Body of pancreas (tissue), 4 donors: Measurements from ENCODE around the gene USP53. TPM values are rescaled to one million over a fixed set of nuclear protein-coding genes. Genes with fewer than 3 reads are reported as not detected.

ENCODE experiments used
- ATAC-seq: fragments of 150-250 bp; one replicate; pipeline ENCODE4 v1.9.1; 2016
- DNase-seq, 4 donors: peaks; one replicate each; pipeline ENCODE4 v3.0.0-alpha.2; 2019
- H3K27ac ChIP-seq, 4 donors: fragments of 200-600 bp; sonication (generic); 1 replicate in 3 of 4; 2 replicates in 1 of 4; pipeline versions ENCODE4 v1.5.1 to v1.6.1; 2016 to 2019; ENCODE audit warnings: mild to moderate bottlenecking in 1 of 4, mixed read lengths in 1 of 4, moderate library complexity in 1 of 4
- H3K27me3 ChIP-seq, 2 donors: fragments of 200-600 bp; sonication (generic); one replicate each; pipeline ENCODE4 v1.6.0; 2016; ENCODE audit warnings: mild to moderate bottlenecking in 1 of 2
- H3K36me3 ChIP-seq, 2 donors: fragments of 200-600 bp; sonication (generic); replicated peaks in 1 of 2; 2 replicates each; pipeline ENCODE4 v1.5.1; 2016; ENCODE audit warnings: low read depth in 2 of 2; ENCODE audit not compliant: insufficient read depth in 1 of 2
- H3K4me1 ChIP-seq: fragments of 200-600 bp; sonication (generic); one replicate; pipeline ENCODE4 v1.6.0; 2016
- H3K4me3 ChIP-seq, 2 donors: fragments of 200-600 bp; sonication (generic); 1 replicate in 1 of 2; 2 replicates in 1 of 2; pipeline ENCODE4 v1.5.1; 2016 to 2019
- H3K9me3 ChIP-seq, 3 donors: fragments of 200-600 bp; sonication (generic); 1 replicate in 2 of 3; 2 replicates in 1 of 3; pipeline ENCODE4 v1.5.1; 2016
- POLR2A ChIP-seq, 3 donors: fragments of 450-650 bp; IDR thresholded peaks; one replicate each; pipeline ENCODE4 v1.6.1; 2016; ENCODE audit warnings: antibody characterized with exemption in 3 of 3, mild to moderate bottlenecking in 2 of 3
- WGBS, 2 donors: methylation state at CpG; one replicate each; pipeline ENCODE4 v1.1.5; 2017; 5-methylcytosine and 5-hydroxymethylcytosine counted together
- intact Hi-C: fragments of 100-400 bp; cut with DNase I; formaldehyde crosslinking; loops from one replicate; pipeline ENCODE4 v1.15.1; 2023
- total RNA-seq, 2 donors: library from RNA; depleted of rRNA; stranded (reverse); fragments of >200 nt; gene quantifications; one replicate each; pipeline ENCODE4 v1.1.0, GENCODE V29; 2016
- TF ChIP-seq, protein P1 (sequence below), 7 experiments: fragments of 450-650 bp in 4 of 7; fragments of 200-600 bp in 3 of 7; sonication (generic) in 3 of 7; IDR thresholded peaks; one replicate each; pipeline ENCODE4 v1.5.1; 2016 to 2019; ENCODE audit warnings: antibody characterized with exemption in 7 of 7

Gene USP53
- total RNA-seq, 2 donors from 2014 or later, result 47.5 to 77.6 TPM

- Histone ChIP-seq H3K36me3 (peaks cover 0 to 8% of the 10 kb centered on the region in 2 donors), H3K27ac (no peak overlapping the region), H3K4me3 (no peak overlapping the region), H3K27me3 (no peaks in the 10 kb centered on the region), H3K4me1 (peaks cover 18% of the 10 kb centered on the region), H3K9me3 (no peaks in the 10 kb centered on the region)
- ATAC-seq, result no peak
- intact Hi-C loops, result no loop called here
- DNase-seq, result no peak
- TF ChIP-seq POLR2A (IDR thresholded peaks at IDR 0.05), result no peak
- TF ChIP-seq, protein P1, sequence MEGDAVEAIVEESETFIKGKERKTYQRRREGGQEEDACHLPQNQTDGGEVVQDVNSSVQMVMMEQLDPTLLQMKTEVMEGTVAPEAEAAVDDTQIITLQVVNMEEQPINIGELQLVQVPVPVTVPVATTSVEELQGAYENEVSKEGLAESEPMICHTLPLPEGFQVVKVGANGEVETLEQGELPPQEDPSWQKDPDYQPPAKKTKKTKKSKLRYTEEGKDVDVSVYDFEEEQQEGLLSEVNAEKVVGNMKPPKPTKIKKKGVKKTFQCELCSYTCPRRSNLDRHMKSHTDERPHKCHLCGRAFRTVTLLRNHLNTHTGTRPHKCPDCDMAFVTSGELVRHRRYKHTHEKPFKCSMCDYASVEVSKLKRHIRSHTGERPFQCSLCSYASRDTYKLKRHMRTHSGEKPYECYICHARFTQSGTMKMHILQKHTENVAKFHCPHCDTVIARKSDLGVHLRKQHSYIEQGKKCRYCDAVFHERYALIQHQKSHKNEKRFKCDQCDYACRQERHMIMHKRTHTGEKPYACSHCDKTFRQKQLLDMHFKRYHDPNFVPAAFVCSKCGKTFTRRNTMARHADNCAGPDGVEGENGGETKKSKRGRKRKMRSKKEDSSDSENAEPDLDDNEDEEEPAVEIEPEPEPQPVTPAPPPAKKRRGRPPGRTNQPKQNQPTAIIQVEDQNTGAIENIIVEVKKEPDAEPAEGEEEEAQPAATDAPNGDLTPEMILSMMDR (IDR thresholded peaks at IDR 0.05), result no peak
- 96 to 100% methylated on average over 2 of the region's 2 CpGs for WGBS, 2 donors
Observed at GRCh38 chr4:119237642-119238041, 25.1 kb downstream of the USP53 start.

DNA sequence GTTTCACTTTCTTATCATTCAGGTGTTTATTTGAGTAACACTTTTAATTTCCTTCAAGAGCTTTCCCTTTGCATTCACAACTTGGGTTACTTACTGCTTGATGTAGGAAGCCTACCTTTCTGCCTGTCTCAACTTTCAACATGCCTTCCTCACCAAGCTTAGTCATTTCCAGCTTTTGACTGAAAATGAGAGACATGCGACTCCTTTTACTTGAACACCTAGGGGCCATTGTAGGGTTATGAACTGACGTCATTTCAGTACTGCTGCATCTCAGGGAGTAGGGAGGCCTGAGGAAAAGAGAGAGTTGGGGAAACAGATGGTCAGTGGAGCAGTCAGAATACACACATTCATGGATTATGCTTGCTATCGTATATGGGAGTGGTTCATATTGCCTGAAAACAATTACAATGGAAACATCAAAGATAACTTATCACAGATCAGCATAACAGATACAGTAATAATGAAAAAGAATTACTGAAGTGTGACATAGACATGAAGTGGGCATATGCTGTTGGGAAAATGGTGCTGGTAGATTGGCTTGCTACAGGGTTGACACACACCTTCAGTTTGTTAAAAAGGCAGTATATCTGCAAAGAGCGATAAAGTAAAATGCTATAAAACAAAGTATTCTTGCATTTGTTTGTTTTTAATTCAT lies 25.7 kb downstream of the USP53 start:
- WGBS, 2 donors, result 80 to 82% methylated on average over 4 of the region's 4 CpGs
- Histone ChIP-seq H3K27ac (no peak overlapping the region), H3K27me3 (no peaks in the 10 kb centered on the region), H3K4me1 (peaks cover 14% of the 10 kb centered on the region), H3K4me3 (no peak overlapping the region), H3K9me3 (no peaks in the 10 kb centered on the region), H3K36me3 (peaks cover 0 to 8% of the 10 kb centered on the region in 2 donors)
- DNase-seq (no peak), ATAC-seq (no peak)
- no peak for TF ChIP-seq POLR2A (IDR thresholded peaks at IDR 0.05)
- TF ChIP-seq, protein P1 (IDR thresholded peaks at IDR 0.05), result no peak
- intact Hi-C loops, result no loop called here

DNA sequence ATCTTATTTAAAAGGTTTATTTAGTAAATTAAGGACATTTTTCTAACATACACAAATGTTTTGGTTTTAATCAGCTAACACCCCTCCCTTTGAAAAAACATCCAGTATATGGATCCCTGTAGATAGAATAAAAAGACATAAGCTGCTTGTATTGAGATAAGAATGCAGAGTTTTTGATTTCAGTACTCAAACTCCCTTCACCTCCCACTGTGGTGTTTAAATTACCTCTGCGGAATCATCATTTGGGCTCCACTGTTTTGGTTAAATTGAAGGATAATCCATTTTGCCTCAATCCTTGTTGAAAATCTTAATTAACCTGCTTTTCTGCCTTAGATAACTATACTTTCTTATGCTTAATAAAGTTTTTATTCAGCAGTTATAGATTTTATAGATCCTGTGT lies 27.6 kb downstream of the USP53 start:
- H3K27ac ChIP-seq, result no peak overlapping the region
- peaks cover 0 to 8% of the 10 kb centered on the region in 2 donors for H3K36me3 ChIP-seq
- TF ChIP-seq POLR2A (IDR thresholded peaks at IDR 0.05), result no peak
- TF ChIP-seq, protein P1 (IDR thresholded peaks at IDR 0.05), result no peak
- H3K4me1 ChIP-seq, result peaks cover 4% of the 10 kb centered on the region
- intact Hi-C loops, result no loop called here
- no peak for ATAC-seq
- WGBS, 2 donors, result 94 to 95% methylated on average over 1 of the region's 1 CpG
- H3K4me3 ChIP-seq, result no peak overlapping the region
- H3K9me3 ChIP-seq, result no peaks in the 10 kb centered on the region
- H3K27me3 ChIP-seq, result no peaks in the 10 kb centered on the region
- DNase-seq, result no peak

GRCh38 chr4:119240568-119240967 lies 28.1 kb downstream of the USP53 start:
- intact Hi-C loops, result no loop called here
- H3K4me3 ChIP-seq, result no peak overlapping the region
- H3K36me3 ChIP-seq, result peaks cover 0 to 8% of the 10 kb centered on the region in 2 donors
- 73 to 78% methylated on average over 2 of the region's 2 CpGs for WGBS, 2 donors
- no peaks in the 10 kb centered on the region for H3K27me3 ChIP-seq
- H3K4me1 ChIP-seq, result peaks cover 4% of the 10 kb centered on the region
- TF ChIP-seq, protein P1 (IDR thresholded peaks at IDR 0.05), result no peak
- TF ChIP-seq POLR2A (IDR thresholded peaks at IDR 0.05), result no peak
- ATAC-seq (no peak), DNase-seq (no peak)
- H3K27ac ChIP-seq, result no peak overlapping the region
- H3K9me3 ChIP-seq, result no peaks in the 10 kb centered on the region

DNA sequence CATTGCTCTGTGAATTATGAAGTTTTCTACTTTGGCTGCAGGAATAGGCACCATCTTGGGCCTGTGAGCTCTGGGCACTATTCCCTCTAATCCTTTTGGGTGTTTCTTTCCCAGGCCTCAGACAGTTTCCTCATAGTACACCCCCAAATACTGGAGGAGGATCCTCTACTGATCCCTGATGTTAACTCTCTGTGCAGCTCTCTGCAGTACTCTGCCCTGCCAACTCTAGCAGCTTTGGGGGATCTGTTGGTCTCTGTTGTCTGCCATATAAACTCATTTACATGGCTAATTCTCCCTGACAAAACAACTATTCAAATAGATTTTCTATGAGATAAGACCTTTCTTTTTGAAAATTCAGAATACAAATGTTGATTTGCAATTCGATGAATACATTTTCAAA lies 29.9 kb downstream of the USP53 start:
- peaks cover 4% of the 10 kb centered on the region for H3K4me1 ChIP-seq
- ATAC-seq, result no peak
- H3K27me3 ChIP-seq, result no peaks in the 10 kb centered on the region
- DNase-seq, result no peak
- H3K27ac ChIP-seq, result no peak overlapping the region
- H3K36me3 ChIP-seq, result peaks cover 4 to 10% of the 10 kb centered on the region in 2 donors
- no peak for TF ChIP-seq POLR2A (IDR thresholded peaks at IDR 0.05)
- TF ChIP-seq, protein P1 (IDR thresholded peaks at IDR 0.05), result no peak
- intact Hi-C loops, result no loop called here
- no peaks in the 10 kb centered on the region for H3K9me3 ChIP-seq
- WGBS, 2 donors, result 91 to 100% methylated on average over 1 of the region's 1 CpG
- no peak overlapping the region for H3K4me3 ChIP-seq
